Astrocyte (in vitro differentiated cells and primary cell): ENCODE results near the gene CLIP3. TPM values are rescaled to one million over a fixed set of nuclear protein-coding genes. Genes with fewer than 3 reads are reported as not detected.
"Not testable (repeated sequence)": the region's sequence is repeated elsewhere in the genome, so short reads cannot be mapped to it uniquely, and the experiment has no call there.

Experiments used
- DNase-seq: peaks from one replicate; pipeline ENCODE4 v3.0.0-alpha.2; 2010; ENCODE audit warnings: low read depth
- FAIRE-seq: peaks from 2 replicates; lab custom pipeline; 2011; peaks lifted over from hg19 to GRCh38; lab: Jason Lieb, UNC
- H2AFZ ChIP-seq: 2 replicates; pipeline ENCODE4 v1.6.0; 2012; ENCODE audit warnings: low read depth, low read length, inconsistent platforms
- H3K27ac ChIP-seq: 2 replicates; pipeline ENCODE4 v1.5.1; 2011; ENCODE audit warnings: low read depth, low read length, inconsistent platforms
- H3K27me3 ChIP-seq: 2 replicates; pipeline ENCODE4 v1.6.0; 2011; ENCODE audit warnings: low read length, inconsistent platforms; ENCODE audit not compliant: insufficient read depth
- H3K36me3 ChIP-seq: 2 replicates; pipeline ENCODE4 v1.5.1; 2011; ENCODE audit warnings: low read length, inconsistent platforms; ENCODE audit not compliant: insufficient read depth
- H3K4me1 ChIP-seq: 2 replicates; pipeline ENCODE4 v1.5.1; 2011; ENCODE audit warnings: low read length, inconsistent platforms; ENCODE audit not compliant: insufficient read depth
- H3K4me2 ChIP-seq: 2 replicates; pipeline ENCODE4 v1.6.0; 2012; ENCODE audit warnings: low read length, inconsistent platforms
- H3K4me3 ChIP-seq: 2 replicates; pipeline ENCODE4 v1.5.1; 2011; ENCODE audit warnings: low read depth, mild to moderate bottlenecking, low read length, inconsistent platforms; ENCODE audit not compliant: insufficient read depth
- H3K79me2 ChIP-seq: 2 replicates; pipeline ENCODE4 v1.6.0; 2012; ENCODE audit warnings: mild to moderate bottlenecking, low read length, inconsistent platforms; ENCODE audit not compliant: insufficient read depth
- H3K9ac ChIP-seq: 2 replicates; pipeline ENCODE4 v1.6.0; 2012; ENCODE audit warnings: mild to moderate bottlenecking, low read length, inconsistent platforms
- H3K9me3 ChIP-seq: 2 replicates; pipeline ENCODE4 v1.5.1; 2012; ENCODE audit warnings: low read depth, mild to moderate bottlenecking, low read length, inconsistent platforms; ENCODE audit not compliant: insufficient read depth
- H4K20me1 ChIP-seq: 2 replicates; pipeline ENCODE4 v1.6.0; 2012; ENCODE audit warnings: low read length, inconsistent platforms; ENCODE audit not compliant: insufficient read depth
- H3K27ac Mint-ChIP-seq: one replicate; pipeline ENCODE4 v1.8.0; 2021; ENCODE audit warnings: mild to moderate bottlenecking, mixed read lengths; ENCODE audit not compliant: unreplicated experiment
- H3K27me3 Mint-ChIP-seq: one replicate; pipeline ENCODE4 v1.8.0; 2021; ENCODE audit warnings: low read depth, mixed read lengths; ENCODE audit not compliant: unreplicated experiment
- H3K36me3 Mint-ChIP-seq: one replicate; pipeline ENCODE4 v1.8.0; 2021; ENCODE audit warnings: low read depth, mixed read lengths; ENCODE audit not compliant: unreplicated experiment
- H3K4me1 Mint-ChIP-seq: one replicate; pipeline ENCODE4 v1.8.0; 2021; ENCODE audit warnings: low read depth, mixed read lengths; ENCODE audit not compliant: unreplicated experiment
- H3K4me3 Mint-ChIP-seq: one replicate; pipeline ENCODE4 v1.8.0; 2021; ENCODE audit warnings: mild to moderate bottlenecking, moderate library complexity, mixed read lengths; ENCODE audit not compliant: unreplicated experiment
- H3K9me3 Mint-ChIP-seq: one replicate; pipeline ENCODE4 v1.8.0; 2021; ENCODE audit warnings: mild to moderate bottlenecking, mixed read lengths; ENCODE audit not compliant: unreplicated experiment
- EZH2 ChIP-seq: IDR thresholded peaks from 2 replicates; pipeline ENCODE4 v1.6.1; 2012; ENCODE audit warnings: mild to moderate bottlenecking, low read length, inconsistent platforms; ENCODE audit not compliant: insufficient read depth
- total RNA-seq: library from RNA; stranded (reverse); gene quantifications from 2 replicates; pipeline ENCODE4 v1.2.1, GENCODE V29; 2021
- TF ChIP-seq, protein P1 (sequence below): IDR thresholded peaks from 2 replicates; pipeline ENCODE4 v1.5.1; 2011; ENCODE audit warnings: low read depth, mild to moderate bottlenecking, inconsistent platforms, low read length, moderate library complexity; ENCODE audit not compliant: insufficient read depth

The CLIP3 gene
- total RNA-seq, 1 donor from 2014 or later = 57.4 TPM

DNA sequence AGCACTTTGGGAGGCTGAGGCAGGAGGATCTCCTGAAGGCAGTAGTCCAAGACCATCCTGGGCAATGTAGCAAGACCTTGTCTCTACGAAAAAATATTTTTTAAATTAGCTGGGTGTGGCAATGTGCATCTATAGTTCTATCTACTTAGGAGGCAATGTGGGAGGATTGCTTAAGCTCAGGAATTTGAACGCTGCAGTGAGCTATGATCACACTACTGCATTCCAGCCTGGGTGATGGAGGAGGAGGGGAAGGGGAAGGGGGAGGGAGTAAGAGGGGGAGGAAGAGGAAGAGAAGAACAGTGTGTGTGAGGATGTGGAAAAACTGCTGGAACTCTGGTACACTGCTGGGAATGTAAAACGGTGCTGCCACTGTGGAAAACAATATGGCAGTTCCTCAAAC lies 9.2 kb upstream of the CLIP3 start:
- Histone ChIP-seq H3K9ac (no peak overlapping the region), H3K36me3 (no peaks in the 10 kb centered on the region), H3K4me3 (no peak overlapping the region), H3K4me1 (peaks cover 6% of the 10 kb centered on the region), H3K9me3 (no peaks in the 10 kb centered on the region), H4K20me1 (no peaks in the 10 kb centered on the region), H3K27me3 (no peaks in the 10 kb centered on the region), H2AFZ (peak overlapping the region; percentile 43), H3K79me2 (no peaks in the 10 kb centered on the region), H3K27ac (no peak overlapping the region), H3K4me2 (peak overlapping the region; percentile 50)
- H3K9me3 Mint-ChIP-seq = no peaks in the 10 kb centered on the region
- DNase-seq (peak; percentile 74), FAIRE-seq (no peak)
- no peaks in the 10 kb centered on the region for H3K27me3 Mint-ChIP-seq
- peak overlapping the region; percentile 91 for H3K27ac Mint-ChIP-seq
- H3K36me3 Mint-ChIP-seq = peaks cover 9% of the 10 kb centered on the region
- no peak overlapping the region for H3K4me3 Mint-ChIP-seq
- peaks cover 12% of the 10 kb centered on the region for H3K4me1 Mint-ChIP-seq
- TF ChIP-seq, protein P1, sequence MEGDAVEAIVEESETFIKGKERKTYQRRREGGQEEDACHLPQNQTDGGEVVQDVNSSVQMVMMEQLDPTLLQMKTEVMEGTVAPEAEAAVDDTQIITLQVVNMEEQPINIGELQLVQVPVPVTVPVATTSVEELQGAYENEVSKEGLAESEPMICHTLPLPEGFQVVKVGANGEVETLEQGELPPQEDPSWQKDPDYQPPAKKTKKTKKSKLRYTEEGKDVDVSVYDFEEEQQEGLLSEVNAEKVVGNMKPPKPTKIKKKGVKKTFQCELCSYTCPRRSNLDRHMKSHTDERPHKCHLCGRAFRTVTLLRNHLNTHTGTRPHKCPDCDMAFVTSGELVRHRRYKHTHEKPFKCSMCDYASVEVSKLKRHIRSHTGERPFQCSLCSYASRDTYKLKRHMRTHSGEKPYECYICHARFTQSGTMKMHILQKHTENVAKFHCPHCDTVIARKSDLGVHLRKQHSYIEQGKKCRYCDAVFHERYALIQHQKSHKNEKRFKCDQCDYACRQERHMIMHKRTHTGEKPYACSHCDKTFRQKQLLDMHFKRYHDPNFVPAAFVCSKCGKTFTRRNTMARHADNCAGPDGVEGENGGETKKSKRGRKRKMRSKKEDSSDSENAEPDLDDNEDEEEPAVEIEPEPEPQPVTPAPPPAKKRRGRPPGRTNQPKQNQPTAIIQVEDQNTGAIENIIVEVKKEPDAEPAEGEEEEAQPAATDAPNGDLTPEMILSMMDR = no peak

DNA sequence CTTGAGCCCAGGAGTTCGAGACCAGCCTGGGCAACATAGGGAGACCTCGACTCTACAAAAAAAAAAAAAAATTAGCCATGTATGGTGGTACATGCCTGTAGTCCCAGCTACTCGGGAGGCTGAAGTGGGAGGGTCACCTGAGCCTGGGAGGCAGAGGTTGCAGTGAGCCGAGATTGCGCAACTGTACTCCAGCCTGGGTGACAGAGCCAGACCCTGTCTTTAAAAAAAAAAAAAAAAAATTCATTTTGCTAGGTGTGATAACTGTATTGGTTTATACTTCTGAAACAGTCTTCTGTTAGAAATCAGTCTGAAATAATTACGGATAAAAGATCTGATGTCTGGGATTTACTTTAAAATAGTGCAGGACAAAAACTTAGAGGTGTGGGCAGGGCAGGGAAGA lies 8.4 kb upstream of the CLIP3 start:
- not testable (repeated sequence) for H3K4me2 ChIP-seq, H3K4me3 ChIP-seq, H3K36me3 Mint-ChIP-seq, H3K9ac ChIP-seq, H3K36me3 ChIP-seq, H3K27me3 ChIP-seq, H3K79me2 ChIP-seq, H3K27me3 Mint-ChIP-seq, H3K9me3 ChIP-seq, H3K4me3 Mint-ChIP-seq, H2AFZ ChIP-seq, H3K9me3 Mint-ChIP-seq, DNase-seq, H3K4me1 ChIP-seq, H3K27ac ChIP-seq, H4K20me1 ChIP-seq, FAIRE-seq
- Mint-ChIP-seq H3K4me1 (peaks cover 12% of the 10 kb centered on the region), H3K27ac (peak overlapping the region; percentile 91)

DNA sequence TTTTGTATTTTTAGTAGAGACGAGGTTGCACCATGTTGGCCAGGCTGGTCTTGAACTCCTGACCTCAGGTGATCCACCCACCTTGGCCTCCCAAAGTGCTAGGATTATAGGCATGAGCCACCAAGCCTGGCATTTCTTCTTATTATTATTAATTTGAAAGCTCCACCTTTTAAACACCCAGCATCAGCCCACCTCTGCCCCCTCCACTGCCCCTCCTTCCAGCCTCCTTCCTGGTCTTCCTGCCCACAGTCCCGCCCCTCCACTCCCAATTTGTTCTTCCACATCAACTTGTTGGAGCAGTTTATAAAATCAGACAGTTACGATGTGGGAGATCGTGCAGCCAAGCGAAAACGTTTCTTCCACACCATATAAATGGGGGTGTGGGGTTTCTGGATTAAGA lies 7.8 kb upstream of the CLIP3 start:
- no peak overlapping the region for H3K4me2 ChIP-seq
- Mint-ChIP-seq H3K27me3 (no peaks in the 10 kb centered on the region), H3K4me1 (peaks cover 14% of the 10 kb centered on the region), H3K4me3 (no peak overlapping the region), H3K36me3 (peaks cover 4% of the 10 kb centered on the region), H3K9me3 (no peaks in the 10 kb centered on the region), H3K27ac (no peak overlapping the region)
- H3K27ac ChIP-seq = no peak overlapping the region
- no peak for FAIRE-seq
- H3K4me3 ChIP-seq = no peak overlapping the region
- H3K9me3 ChIP-seq = no peaks in the 10 kb centered on the region
- no peak for DNase-seq
- no peaks in the 10 kb centered on the region for H3K36me3 ChIP-seq
- peaks cover 6% of the 10 kb centered on the region for H3K4me1 ChIP-seq
- TF ChIP-seq, protein P1 = no peak
- TF ChIP-seq EZH2 = no peak
- H4K20me1 ChIP-seq = no peaks in the 10 kb centered on the region
- no peak overlapping the region for H3K9ac ChIP-seq
- H2AFZ ChIP-seq = no peak overlapping the region
- no peaks in the 10 kb centered on the region for H3K79me2 ChIP-seq
- H3K27me3 ChIP-seq = no peaks in the 10 kb centered on the region
